HEK293 (cell line): Measurements from ENCODE around the gene GRAMD4.
A peak's percentile ranks its signal among the peaks of the same experiment; 100 is the strongest.

ENCODE experiments used
- CTCF ChIA-PET: fragments of 350-600 bp; formaldehyde crosslinking; extraction: SDS; loops from one replicate; lab custom pipeline; 2021; ENCODE audit warnings: antibody characterized with exemption; lab: Yijun Ruan, JAX
- POLR2A ChIA-PET: fragments of 300-600 bp; formaldehyde crosslinking; extraction: SDS; loops from one replicate; lab custom pipeline; 2020; ENCODE audit warnings: antibody characterized with exemption, inconsistent platforms; lab: Yijun Ruan, JAX
- H3K27ac ChIP-seq: fragments of 200-500 bp; sonication (Bioruptor generic); 2 replicates; pipeline ENCODE4 v1.5.1; 2014; ENCODE audit warnings: low read depth, low read length, control low read depth, inconsistent platforms; ENCODE audit errors: extremely low read depth
- H3K36me3 ChIP-seq, 2 experiments: fragments of 200-500 bp in 1 of 2; sonication (Bioruptor generic) in 1 of 2; 1 replicate in 1 of 2; 2 replicates in 1 of 2; pipeline ENCODE4 v1.5.1; 2014 to 2017; ENCODE audit warnings: inconsistent platforms in 2 of 2, low read length in 2 of 2; ENCODE audit not compliant: control insufficient read depth in 2 of 2, insufficient read depth in 1 of 2
- H3K4me1 ChIP-seq: fragments of 200-500 bp; sonication (Bioruptor generic); 2 replicates; pipeline ENCODE4 v1.5.1; 2014; ENCODE audit warnings: mild to moderate bottlenecking, low read length, inconsistent platforms; ENCODE audit not compliant: control insufficient read depth, insufficient read depth
- H3K4me3 ChIP-seq: 2 replicates; pipeline ENCODE4 v1.5.1; 2011; ENCODE audit warnings: low read depth, mild to moderate bottlenecking, control low read depth, low read length, moderate library complexity
- H3K9me3 ChIP-seq: fragments of 200-500 bp; sonication (Bioruptor generic); 2 replicates; pipeline ENCODE4 v1.5.1; 2014; ENCODE audit warnings: low read depth, low read length, inconsistent platforms; ENCODE audit not compliant: control insufficient read depth, insufficient read depth
- KLF1 ChIP-seq: fragments of 450-650 bp; formaldehyde crosslinking; IDR thresholded peaks from 2 replicates; pipeline ENCODE4 v1.5.1; 2016; ENCODE audit warnings: missing biosample characterization, missing genetic modification characterization
- KLF7 ChIP-seq: fragments of 450-650 bp; formaldehyde crosslinking; IDR thresholded peaks from 2 replicates; pipeline ENCODE4 v1.5.1; 2016; ENCODE audit warnings: missing biosample characterization, missing genetic modification characterization, borderline replicate concordance
- PATZ1 ChIP-seq: fragments of 450-650 bp; formaldehyde crosslinking; IDR thresholded peaks from 2 replicates; pipeline ENCODE4 v1.5.1; 2016; ENCODE audit warnings: missing biosample characterization, missing genetic modification characterization
- SP2 ChIP-seq: fragments of 450-650 bp; formaldehyde crosslinking; IDR thresholded peaks from 2 replicates; pipeline ENCODE4 v1.5.1; 2016; ENCODE audit warnings: missing biosample characterization, missing genetic modification characterization
- YY1 ChIP-seq: fragments of 450-650 bp; formaldehyde crosslinking; IDR thresholded peaks from 2 replicates; pipeline ENCODE4 v1.5.1; 2018; ENCODE audit warnings: missing biosample characterization, missing genetic modification characterization
- ZFP41 ChIP-seq: fragments of 450-650 bp; formaldehyde crosslinking; IDR thresholded peaks from 2 replicates; pipeline ENCODE4 v1.5.1; 2016; ENCODE audit warnings: missing biosample characterization, missing genetic modification characterization, borderline replicate concordance
- ZFP69B ChIP-seq: fragments of 450-650 bp; formaldehyde crosslinking; IDR thresholded peaks from 2 replicates; pipeline ENCODE4 v1.5.1; 2016; ENCODE audit warnings: missing biosample characterization, missing genetic modification characterization
- ZNF302 ChIP-seq: fragments of 450-650 bp; formaldehyde crosslinking; IDR thresholded peaks from 2 replicates; pipeline ENCODE4 v1.5.1; 2016; ENCODE audit warnings: missing biosample characterization, missing genetic modification characterization, low read depth
- ZNF473 ChIP-seq: fragments of 450-650 bp; formaldehyde crosslinking; IDR thresholded peaks from 2 replicates; pipeline ENCODE4 v1.5.1; 2017; ENCODE audit warnings: missing biosample characterization, missing genetic modification characterization
- ZNF561 ChIP-seq: fragments of 450-650 bp; IDR thresholded peaks from 2 replicates; pipeline ENCODE4 v1.5.1; 2018; ENCODE audit warnings: missing biosample characterization, missing genetic modification characterization, borderline replicate concordance
- ZNF623 ChIP-seq: fragments of 450-650 bp; formaldehyde crosslinking; IDR thresholded peaks from 2 replicates; pipeline ENCODE4 v1.5.1; 2016; ENCODE audit warnings: missing biosample characterization, missing genetic modification characterization
- ZNF692 ChIP-seq: fragments of 450-650 bp; formaldehyde crosslinking; IDR thresholded peaks from 2 replicates; pipeline ENCODE4 v1.5.1; 2016; ENCODE audit warnings: missing biosample characterization, missing genetic modification characterization
- ZSCAN18 ChIP-seq: fragments of 450-650 bp; formaldehyde crosslinking; IDR thresholded peaks from 2 replicates; pipeline ENCODE4 v1.5.1; 2016; ENCODE audit warnings: missing biosample characterization, missing genetic modification characterization
- TF ChIP-seq, protein P1 (sequence below): fragments of 450-650 bp; formaldehyde crosslinking; optimal IDR thresholded peaks from 2 replicates; pipeline ENCODE3; 2016; ENCODE audit warnings: missing biosample characterization, mild to moderate bottlenecking, missing genetic modification characterization

Gene GRAMD4

DNA sequence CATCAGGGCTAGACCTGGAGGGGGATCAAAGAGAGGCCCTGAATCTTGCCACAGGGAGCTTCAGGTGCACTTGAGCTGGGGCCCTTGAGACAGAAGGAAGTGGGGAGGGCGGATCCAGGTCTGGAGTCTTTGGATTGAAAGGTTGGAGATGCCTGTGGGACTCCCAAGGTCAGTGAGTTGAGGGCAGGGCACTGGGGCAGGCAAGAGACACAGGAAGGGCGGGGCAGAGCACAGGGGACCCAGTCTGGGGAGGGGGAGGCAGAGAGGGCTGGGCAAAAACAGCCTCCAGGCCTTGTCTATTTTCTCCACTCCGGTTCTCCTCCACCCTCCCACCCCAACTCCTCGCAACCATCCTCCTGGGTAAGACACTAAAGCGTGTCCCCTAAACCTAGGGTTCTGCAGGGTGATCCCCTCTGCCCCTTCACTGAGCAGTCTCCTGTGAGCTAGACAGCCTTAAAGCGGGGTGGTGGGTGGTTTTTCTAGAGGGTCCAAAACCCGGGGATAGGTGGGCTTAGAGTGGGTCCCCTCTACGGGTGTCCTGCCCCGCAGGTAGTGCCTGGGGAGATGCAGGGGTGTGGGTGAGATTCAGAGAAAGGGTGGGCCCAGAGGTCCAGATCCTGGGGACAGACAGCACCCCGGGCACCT is 44.2 kb upstream of the GRAMD4 start:
- H3K36me3 ChIP-seq: no peaks in the 10 kb centered on the region
- CTCF ChIA-PET: interaction anchor here (1.1 to 2.1 kb wide), 2 partner anchors 12 to 18 kb away, joined by 4 to 10 read pairs; no protein-coding TSS in a partner anchor

DNA sequence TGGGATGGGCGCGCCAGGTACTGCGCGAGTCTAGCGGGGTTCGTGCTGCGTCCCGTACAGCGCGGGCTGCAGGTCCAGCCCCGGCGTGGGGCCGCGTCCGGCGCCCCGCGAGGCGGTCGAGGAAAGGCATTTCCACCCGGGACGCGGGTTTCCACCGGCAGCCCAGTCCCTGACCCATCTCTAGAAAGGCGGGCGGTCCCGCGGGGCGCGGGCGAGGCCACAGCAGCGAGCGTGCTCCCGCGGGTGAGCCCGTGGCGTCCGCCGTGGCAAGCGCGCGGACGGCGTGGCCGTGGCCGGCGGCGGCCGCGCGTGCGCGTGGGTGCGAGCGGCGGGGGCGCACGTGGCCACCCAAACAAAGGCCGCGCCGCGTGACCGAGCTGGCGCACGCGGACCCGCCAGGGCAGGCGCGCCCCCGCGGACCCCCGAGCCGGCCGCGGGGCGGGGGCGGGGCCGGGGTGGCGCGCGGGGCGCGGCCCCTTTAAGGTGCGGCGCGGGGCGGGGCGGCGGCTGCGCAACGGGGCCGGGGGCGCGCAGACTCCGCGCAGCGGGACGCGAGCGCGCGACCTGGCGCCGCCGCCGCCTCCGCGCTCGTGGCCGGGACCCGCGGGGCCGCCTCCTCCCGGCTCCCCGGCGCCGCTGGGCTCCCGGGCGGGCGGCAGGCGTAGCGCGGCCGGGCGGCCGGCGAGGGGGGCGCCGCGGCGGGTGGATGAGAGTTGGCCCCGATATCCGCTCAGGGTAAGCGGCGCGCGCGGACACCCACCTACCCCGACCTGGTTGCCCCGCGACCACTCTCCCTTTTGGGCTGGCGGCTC is 43.4 kb upstream of the GRAMD4 start:
- peak overlapping the region; percentile 80; the same call in 1 of the 2 replicates for H3K27ac ChIP-seq
- H3K4me1 ChIP-seq: peaks cover 24% of the 10 kb centered on the region
- H3K4me3 ChIP-seq: peak overlapping the region; percentile 55
- POLR2A ChIA-PET: no interaction called here
- TF ChIP-seq ZNF473: no peak
- TF ChIP-seq YY1 (tag by site-specific recombination): no peak
- no peak for TF ChIP-seq KLF7
- TF ChIP-seq, protein P1, sequence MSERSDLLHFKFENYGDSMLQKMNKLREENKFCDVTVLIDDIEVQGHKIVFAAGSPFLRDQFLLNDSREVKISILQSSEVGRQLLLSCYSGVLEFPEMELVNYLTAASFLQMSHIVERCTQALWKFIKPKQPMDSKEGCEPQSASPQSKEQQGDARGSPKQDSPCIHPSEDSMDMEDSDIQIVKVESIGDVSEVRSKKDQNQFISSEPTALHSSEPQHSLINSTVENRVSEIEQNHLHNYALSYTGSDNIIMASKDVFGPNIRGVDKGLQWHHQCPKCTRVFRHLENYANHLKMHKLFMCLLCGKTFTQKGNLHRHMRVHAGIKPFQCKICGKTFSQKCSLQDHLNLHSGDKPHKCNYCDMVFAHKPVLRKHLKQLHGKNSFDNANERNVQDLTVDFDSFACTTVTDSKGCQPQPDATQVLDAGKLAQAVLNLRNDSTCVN (tag by site-specific recombination): peak; percentile 12
- H3K36me3 ChIP-seq: no peaks in the 10 kb centered on the region
- no peaks in the 10 kb centered on the region for H3K9me3 ChIP-seq
- CTCF ChIA-PET: interaction anchor here (2.1 kb wide), 1 partner anchor 13 kb away, joined by 10 read pairs; no protein-coding TSS in a partner anchor

More for the DNA sequence above, 44.2 kb upstream of the GRAMD4 start:
- peak overlapping the region; percentile 23; the same call in 1 of the 2 replicates for H3K4me3 ChIP-seq
- H3K9me3 ChIP-seq: no peaks in the 10 kb centered on the region
- H3K4me1 ChIP-seq: peaks cover 24% of the 10 kb centered on the region
- H3K27ac ChIP-seq: peak overlapping the region; percentile 73; the same call in 1 of the 2 replicates
- POLR2A ChIA-PET: interaction anchor here (1.0 to 1.5 kb wide), 2 partner anchors 159 to 186 kb away, joined by 4 to 5 read pairs; partner anchors contain the start of gene TBC1D22A
- peak; percentile 34; the same call in 1 of the 2 replicates for TF ChIP-seq ZNF623
- no peak for TF ChIP-seq ZNF561 (tag by site-specific recombination)
- no peak for TF ChIP-seq ZSCAN18 (tag by site-specific recombination)
- 0 out of 2 replicates have a peak, but pooled peaks have one; percentile 14 for TF ChIP-seq PATZ1 (tag by site-specific recombination)
- peak; percentile 72 for TF ChIP-seq ZNF692 (tag by site-specific recombination)
- peak; percentile 44; the same call in 1 of the 2 replicates for TF ChIP-seq ZFP69B (tag by site-specific recombination)
- peak; percentile 46 for TF ChIP-seq SP2 (tag by site-specific recombination)
- TF ChIP-seq ZFP41 (tag by site-specific recombination): no peak
- TF ChIP-seq, protein P1 (tag by site-specific recombination): no peak
- TF ChIP-seq KLF1 (tag by site-specific recombination): peak; percentile 77
- TF ChIP-seq ZNF302 (tag by site-specific recombination): no peak
